Activated CD8-positive, alpha-beta memory T cell treated with anti-CD3 and anti-CD28 coated beads, Interleukin-2, amount 50 U/mL, for 48 hours (primary cell): ENCODE data around the gene CYTIP.

ENCODE experiments used
- DNase-seq: peaks from one replicate; pipeline ENCODE4 v3.0.0-alpha.2; 2020

The CYTIP gene

GRCh38 chr2:157443795-157444640, at the start of gene CYTIP:
Gene CYTIP (minus strand): TSS chr2:157444089. CDS start chr2:157444020, 69 bp downstream.
- peak; percentile 83 for DNase-seq

DNA sequence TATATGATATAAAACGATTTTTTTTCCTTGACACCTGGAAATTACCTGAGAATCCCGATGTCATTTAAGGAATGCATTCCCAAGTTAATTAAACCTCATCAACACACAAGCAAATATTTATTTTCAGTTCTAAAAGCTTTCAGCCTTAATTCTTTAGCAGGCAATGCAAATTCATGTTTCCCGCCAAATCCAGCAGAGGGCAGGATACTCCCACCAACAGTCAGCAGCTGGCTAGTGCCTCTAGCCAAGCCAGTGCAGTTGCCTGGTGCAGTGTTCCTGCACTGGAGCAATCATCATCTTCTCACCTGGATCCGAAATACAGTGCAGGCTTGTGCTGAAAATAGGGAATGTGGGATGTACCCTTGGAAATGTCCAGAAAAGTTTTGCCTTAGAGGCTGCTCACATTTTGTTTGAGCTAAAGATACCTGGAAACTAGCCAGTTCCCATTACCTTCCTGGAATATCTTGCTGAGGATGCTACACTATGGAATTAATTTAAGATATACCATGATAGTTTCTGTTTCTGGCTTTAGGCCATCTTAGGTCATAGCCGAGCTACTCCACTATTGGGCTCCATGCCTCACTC, 48.4 kb upstream of the CYTIP start:
- DNase-seq: peak; percentile 75

GRCh38 chr2:157489983-157490382, 46.1 kb upstream of the CYTIP start:
- DNase-seq: no peak

GRCh38 chr2:157488877-157489276, 45.0 kb upstream of the CYTIP start:
- DNase-seq: no peak

DNA sequence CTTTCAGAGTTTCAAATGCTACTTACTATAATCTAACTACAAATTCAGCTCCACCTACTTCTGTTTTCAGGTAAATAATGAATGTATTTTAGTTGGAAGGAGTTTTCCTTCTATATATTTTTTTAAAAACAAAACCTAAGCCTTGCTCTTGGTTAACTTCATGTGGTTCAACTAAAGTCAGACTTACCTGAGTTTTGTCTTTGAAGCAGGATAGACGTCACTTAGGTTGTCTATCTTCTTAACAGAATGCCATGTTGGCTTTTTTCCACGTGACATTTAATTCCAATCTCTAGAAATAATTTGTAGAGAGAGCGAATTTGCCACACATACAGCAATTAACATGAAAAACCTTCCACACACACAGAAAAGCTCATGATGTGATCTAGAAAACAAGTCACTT, 43.9 kb upstream of the CYTIP start:
- no peak for DNase-seq

DNA sequence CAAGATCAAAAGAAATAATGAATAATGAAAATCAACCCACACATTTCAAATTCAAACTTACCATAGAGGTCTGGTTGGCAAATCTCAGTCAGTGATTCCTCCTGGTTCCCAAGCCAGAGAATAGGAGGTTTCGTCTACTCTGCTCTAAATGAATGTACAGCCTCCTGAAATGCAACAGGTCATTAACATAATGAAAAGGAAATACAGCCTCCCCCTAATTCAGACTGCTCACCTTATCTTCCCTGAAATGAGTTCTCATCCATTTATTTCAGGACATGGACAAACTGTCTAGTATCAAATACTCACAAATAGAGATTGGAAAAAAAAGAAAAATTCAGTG, 43.4 kb upstream of the CYTIP start:
- DNase-seq: no peak

GRCh38 chr2:157486596-157487270, 42.8 kb upstream of the CYTIP start:
- no peak for DNase-seq

- no peak for DNase-seq
These were observed 36.5 kb upstream of the CYTIP start for GRCh38 chr2:157480182-157480961.

GRCh38 chr2:157479081-157480027, 35.5 kb upstream of the CYTIP start:
- no peak for DNase-seq

- DNase-seq: no peak
These were observed 34.0 kb upstream of the CYTIP start for GRCh38 chr2:157477919-157478318.

DNA sequence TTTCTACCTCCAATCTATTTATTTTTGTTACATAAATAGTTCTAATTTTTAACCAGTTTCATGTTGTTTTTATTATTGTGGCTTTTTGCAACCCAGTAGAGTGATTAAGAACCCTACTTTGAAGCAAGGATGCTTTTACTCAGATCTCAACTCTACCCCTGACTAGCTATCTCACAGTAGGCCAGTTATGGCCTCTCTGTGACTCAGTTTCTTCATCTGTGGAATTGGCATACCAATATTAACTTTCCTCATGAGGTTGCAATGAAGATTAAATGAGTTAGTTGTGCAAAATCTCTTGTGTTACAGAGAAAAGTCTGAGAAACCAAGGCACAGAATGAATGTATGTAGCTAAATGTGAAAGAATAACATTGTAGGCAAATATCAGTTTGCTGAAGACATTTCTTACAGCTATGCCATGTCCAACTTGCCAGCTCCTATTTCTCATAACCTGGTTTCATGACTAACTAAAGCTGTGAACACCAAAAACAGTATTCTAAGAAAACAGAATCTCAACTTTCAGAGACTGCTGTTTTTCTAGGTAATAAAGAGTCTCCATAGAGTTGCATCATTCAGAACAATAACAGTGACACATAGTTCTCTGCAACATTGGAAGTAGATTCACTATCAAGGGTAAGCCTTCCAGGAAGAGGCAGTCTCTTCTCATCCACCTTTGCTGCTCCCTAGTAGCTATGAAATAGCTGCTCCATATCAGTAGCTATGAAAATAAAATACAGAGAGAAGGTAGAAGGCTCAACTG, 33.2 kb upstream of the CYTIP start:
- no peak for DNase-seq

GRCh38 chr2:157475722-157476390, 32.0 kb upstream of the CYTIP start:
- no peak for DNase-seq

DNA sequence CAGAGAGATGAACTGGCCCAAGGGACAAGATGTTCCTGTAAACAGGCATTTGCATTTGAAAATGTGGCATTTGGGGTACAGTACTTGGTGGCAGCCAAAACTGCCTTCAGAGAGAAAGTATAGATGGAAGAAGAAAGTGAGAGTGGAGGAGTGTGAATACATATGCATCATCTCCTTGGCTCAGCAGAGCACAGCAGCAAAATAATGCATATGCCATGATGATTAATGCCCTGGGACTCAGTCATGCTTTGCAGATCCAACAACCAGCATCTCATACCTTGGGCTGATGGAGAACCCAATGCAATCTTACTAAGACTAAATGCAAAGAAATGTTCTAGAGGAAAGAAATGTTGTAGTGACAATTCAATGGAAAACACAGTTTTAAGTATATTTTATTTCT, 29.7 kb upstream of the CYTIP start:
- DNase-seq: no peak

- DNase-seq: no peak
These were observed 27.2 kb upstream of the CYTIP start for GRCh38 chr2:157471078-157471477.

DNA sequence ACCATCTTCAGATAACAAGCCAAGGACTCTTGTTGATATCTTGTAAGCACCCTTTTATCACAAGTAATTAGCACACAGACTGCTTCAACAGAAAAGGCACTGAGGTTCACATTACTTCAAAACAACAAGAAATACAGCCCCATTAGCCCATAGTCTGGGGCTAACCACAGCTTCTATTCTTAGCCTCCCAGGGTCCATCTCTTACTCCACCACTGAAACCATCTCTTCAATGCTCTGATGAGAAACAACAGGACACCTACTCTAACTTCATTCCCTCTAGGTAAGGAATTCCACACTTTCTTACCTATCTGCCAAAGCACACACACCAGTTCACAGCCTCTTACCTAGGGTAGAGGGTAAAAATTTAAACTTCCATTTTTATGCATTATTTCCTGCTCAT, 26.4 kb upstream of the CYTIP start:
- no peak for DNase-seq

DNA sequence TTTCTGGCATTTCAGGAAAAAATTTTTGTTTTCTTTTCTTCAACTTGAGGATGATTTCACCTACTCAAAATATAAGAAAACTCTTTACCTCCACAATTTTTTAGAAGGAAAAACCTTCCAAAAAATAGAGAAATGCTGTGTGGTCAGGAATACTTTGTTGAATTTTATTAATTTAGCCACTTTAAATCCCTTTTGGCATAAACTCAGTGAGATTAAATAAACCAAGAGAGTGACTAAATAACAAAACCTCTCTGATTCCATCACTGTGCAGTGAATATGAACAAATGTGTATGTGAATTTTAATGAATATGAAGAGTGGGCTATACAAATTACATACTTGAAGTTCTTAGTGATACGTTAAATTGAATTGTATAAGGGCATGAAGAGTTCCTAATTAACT, 25.8 kb upstream of the CYTIP start:
- no peak for DNase-seq

DNA sequence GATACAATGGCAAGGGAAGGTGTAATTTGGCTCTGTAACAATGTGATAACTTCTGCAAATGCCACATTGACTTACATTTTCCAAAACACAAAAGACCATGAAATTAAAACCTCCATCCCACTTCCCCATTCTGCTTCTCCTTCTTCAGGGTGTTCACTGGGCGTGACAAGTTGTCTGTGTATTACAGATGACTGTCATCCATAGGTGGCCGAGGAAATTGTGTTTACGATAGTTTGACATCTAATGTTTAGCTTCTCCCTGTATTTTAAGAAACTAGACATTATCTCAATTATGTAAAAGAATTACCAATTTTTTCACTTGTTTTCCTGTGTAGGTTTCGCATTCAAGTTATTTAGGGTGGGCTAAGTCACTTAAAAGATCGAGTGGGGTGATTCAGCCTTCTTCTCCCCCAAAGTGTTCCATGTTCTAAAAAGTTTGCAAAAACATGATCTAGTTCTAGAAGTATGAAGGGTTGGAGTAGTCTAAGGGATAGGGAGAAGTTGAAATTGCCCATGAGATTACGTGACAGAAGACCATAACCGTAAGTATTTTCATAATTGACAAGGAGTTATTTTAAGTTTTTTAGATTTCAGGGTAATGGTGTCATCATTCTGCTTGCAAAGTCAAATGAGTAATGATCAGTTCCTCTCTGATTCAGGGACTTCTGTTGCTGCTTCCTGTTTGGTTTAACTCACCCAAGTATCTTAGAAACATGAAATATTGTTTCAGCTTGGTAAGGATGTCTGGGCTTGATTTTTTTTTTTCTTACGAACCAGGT, 25.2 kb upstream of the CYTIP start:
- no peak for DNase-seq

GRCh38 chr2:157466764-157467163, 22.9 kb upstream of the CYTIP start:
- no peak for DNase-seq

DNA sequence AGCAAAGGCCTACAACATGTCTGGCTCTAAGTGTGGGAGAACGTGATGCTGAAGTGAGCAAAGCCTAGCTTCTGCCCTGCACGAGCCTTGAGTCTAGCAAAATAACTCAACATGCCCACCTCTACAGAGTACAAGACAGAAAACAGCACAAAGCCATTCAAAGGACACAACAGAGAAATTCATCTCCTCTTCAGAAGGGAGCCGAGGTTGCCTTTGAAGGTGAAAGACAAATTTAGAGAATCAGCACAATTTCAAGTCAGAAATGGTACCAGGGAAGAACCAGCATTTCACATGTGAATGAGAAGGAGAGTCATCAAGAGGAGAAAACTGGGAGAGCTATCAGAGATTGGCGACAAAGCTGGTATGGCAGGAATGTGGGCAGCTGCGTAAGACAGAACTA, 21.7 kb upstream of the CYTIP start:
- no peak for DNase-seq

GRCh38 chr2:157463002-157463401, 19.1 kb upstream of the CYTIP start:
- DNase-seq: no peak
